Measurements from ENCODE around the gene PLEKHD1. TPM values are rescaled to one million over a fixed set of nuclear protein-coding genes. Genes with fewer than 3 reads are reported as not detected.

The PLEKHD1 gene
- total and polyA plus RNA-seq, 2 of the 8 experiments (the other 6 are each of a cell fraction or from before 2014, with no cell fraction given) = 0.24 to 0.48 TPM

DNA sequence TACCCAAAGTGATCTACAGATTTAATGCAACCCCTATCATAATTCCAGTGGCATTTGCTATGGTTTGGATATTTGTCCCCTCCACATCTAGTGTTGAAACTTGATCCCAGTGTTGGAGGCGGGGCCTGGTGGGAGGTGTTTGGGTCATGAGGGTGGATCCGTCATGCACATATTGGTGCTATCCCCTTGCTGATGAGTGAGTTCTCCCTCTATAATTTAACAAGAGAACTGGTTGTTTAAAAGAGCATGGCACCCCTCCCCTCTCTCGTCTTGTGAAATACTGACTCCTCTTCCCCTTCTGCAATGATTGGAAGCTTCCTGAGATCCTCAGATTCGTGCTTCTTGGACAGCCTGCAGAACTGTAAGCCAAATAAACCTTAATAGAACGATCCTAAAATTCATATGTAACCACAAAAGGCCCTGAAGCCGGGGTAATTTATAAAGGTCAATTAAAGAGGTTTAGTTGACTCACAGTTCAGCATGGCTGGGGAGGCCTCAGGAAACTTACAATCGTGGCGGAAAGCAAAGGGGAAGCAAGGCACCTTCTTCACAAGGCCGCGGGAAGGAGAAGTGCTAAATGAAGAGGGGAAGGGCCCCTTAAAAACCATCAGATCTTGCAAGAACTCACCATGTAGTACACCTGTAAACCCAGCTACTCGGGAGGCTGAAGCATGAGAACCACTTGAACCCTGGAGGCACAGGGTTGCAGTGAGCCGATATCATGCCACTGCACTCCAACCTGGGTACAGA, 44.8 kb upstream of the PLEKHD1 start:
- no peak overlapping the region for H3K23ac ChIP-seq (ENCODE audit: insufficient read length)
- peaks cover 0 to 4% (median 2%) of the 10 kb centered on the region in 4 experiments; a peak in 1 of 7 replicates for H3K4me1 ChIP-seq (replicated peaks in 1 of 4; ENCODE audit: control insufficient read depth in 3 of 4, insufficient read depth in 4 of 4, low read length in 3 of 4)
- FAIRE-seq (peak; percentile 55), DNase-seq (ENCODE audit: low read depth in 1 of 2, low spot score in 2 of 2) (peak in 1 of 2 experiments; percentile 56)
- H4K91ac ChIP-seq (replicated peaks; ENCODE audit: insufficient read length, low read length) = no peak overlapping the region
- no peak overlapping the region for H3K56ac ChIP-seq (replicated peaks; ENCODE audit: insufficient read length, low read depth, low read length)
- no peak overlapping the region for H3K4ac ChIP-seq (replicated peaks; ENCODE audit: insufficient read length, low read depth, low read length)
- POLR2A ChIA-PET (ENCODE audit: partially characterized antibody) = interaction anchor here (1.3 kb wide), 1 partner anchor 41 kb away, joined by 6 read pairs; the partner anchor contains the start of genes ERH and SLC39A9
- 81% methylated on average over 11 of the region's 12 CpGs; no CpG with 5 or more reads in 1 of the 2 experiments for WGBS, 2 experiments (ENCODE audit: extremely low coverage in 1 of 2, insufficient coverage in 1 of 2, insufficient read length in 1 of 2, insufficient replicate concordance in 2 of 2, low coverage in 1 of 2, low lambda C conversion rate in 2 of 2, missing lambda C conversion rate in 1 of 2)
- no peak overlapping the region for H2BK15ac ChIP-seq (ENCODE audit: low read length)
- CTCF ChIA-PET (ENCODE audit: partially characterized antibody) = interaction anchor here (0.6 to 1.2 kb wide), 2 partner anchors 16 to 21 kb away, joined by 3 to 6 read pairs; no protein-coding TSS in a partner anchor
- H4K20me1 ChIP-seq (replicated peaks in 1 of 2; ENCODE audit: control insufficient read depth in 1 of 2, insufficient read depth in 2 of 2, low read length in 2 of 2) = peaks cover 0 to 3% of the 10 kb centered on the region in 2 experiments
- H2BK20ac ChIP-seq (ENCODE audit: low read length) = no peak overlapping the region
- H3K14ac ChIP-seq (ENCODE audit: insufficient read length) = no peak overlapping the region
- H3K23me2 ChIP-seq (ENCODE audit: low read depth, low read length) = no peaks in the 10 kb centered on the region
- no peak overlapping the region for H2BK12ac ChIP-seq (ENCODE audit: low read depth, low read length)
- no peak overlapping the region for H2BK120ac ChIP-seq (replicated peaks; ENCODE audit: low read depth, low read length)
- no peak overlapping the region for H4K5ac ChIP-seq (ENCODE audit: insufficient read length, low read depth, low read length)
- H3K79me1 ChIP-seq (ENCODE audit: low read depth, low read length) = no peaks in the 10 kb centered on the region
- no peak overlapping the region for H3K27ac ChIP-seq (ENCODE audit: low read depth, low read length)
- no peak overlapping the region for H3K4me3 ChIP-seq (ENCODE audit: extremely low read depth in 1 of 4, insufficient read depth in 2 of 4, low read depth in 3 of 4, low read length in 4 of 4)
- H2AFZ ChIP-seq (ENCODE audit: low read length) = no peak overlapping the region
- no peak overlapping the region for H3K18ac ChIP-seq (ENCODE audit: extremely low read depth, low read length)
- H3K9ac ChIP-seq (replicated peaks in 1 of 4; ENCODE audit: extremely low read depth in 1 of 4, low read depth in 3 of 4, low read length in 3 of 4) = no peak overlapping the region
- no peaks in the 10 kb centered on the region for H3K27me3 ChIP-seq (replicated peaks in 1 of 4; ENCODE audit: control insufficient read depth in 3 of 4, extremely low read depth in 1 of 4, insufficient read depth in 3 of 4, low read length in 3 of 4)
- H2BK5ac ChIP-seq (ENCODE audit: low read depth, low read length) = no peak overlapping the region
- H3K4me2 ChIP-seq (ENCODE audit: insufficient read depth in 1 of 2, low read depth in 2 of 2, low read length in 2 of 2) = no peak overlapping the region; a peak in 1 of 4 replicates
- H3K79me2 ChIP-seq (ENCODE audit: control insufficient read depth in 1 of 2, insufficient read depth in 2 of 2, low read length in 2 of 2) = peaks cover 0 to 11% of the 10 kb centered on the region in 2 experiments; a peak in 2 of 4 replicates
- H2AK5ac ChIP-seq (ENCODE audit: low read depth, low read length) = no peak overlapping the region
- H4K8ac ChIP-seq (ENCODE audit: extremely low read depth, insufficient read depth, low read length) = no peak overlapping the region
- H3K9me3 ChIP-seq (ENCODE audit: insufficient read depth in 2 of 2, low read depth in 1 of 2, low read length in 1 of 2) = no peaks in the 10 kb centered on the region
- H3K36me3 ChIP-seq (ENCODE audit: control insufficient read depth in 2 of 4, insufficient read depth in 4 of 4, low read length in 3 of 4) = no peaks in the 10 kb centered on the region
- no peak for TF ChIP-seq MAFK (IDR thresholded peaks at IDR 0.05; ENCODE audit: low read depth, low read length)
